ENCODE results near the gene GCLC.

DNA sequence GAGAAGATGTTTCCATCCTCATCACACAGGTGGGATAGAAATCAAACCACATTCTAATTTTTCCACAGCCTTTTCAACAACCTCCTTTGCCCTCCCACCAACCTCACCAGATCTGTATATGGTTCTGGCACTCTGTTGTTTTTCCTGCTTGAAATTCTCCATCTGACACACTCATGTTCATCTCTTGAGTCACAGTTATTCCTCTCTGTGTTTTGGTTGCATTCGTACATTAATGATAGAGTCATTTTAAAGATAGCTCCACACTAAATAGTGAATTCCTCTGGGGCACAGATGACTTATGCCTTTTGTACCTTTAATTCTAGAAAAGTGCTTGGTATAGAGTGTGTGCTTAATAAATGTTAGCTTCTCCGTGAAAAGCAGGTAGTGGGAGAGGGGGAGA is 1.4 kb upstream of the GCLC start:
- no peak for TF ChIP-seq POLR2A (IDR thresholded peaks at IDR 0.05)
- no peak for TF ChIP-seq CTCF (IDR thresholded peaks at IDR 0.05)

All from testis (tissue), 2 donors.